ENCODE results near the gene TMCO2.

- no peak for TF ChIP-seq CTCF (optimal IDR thresholded peaks at IDR 0.05 in 1 of 3, IDR thresholded peaks at IDR 0.05 in 1 of 3, conservative IDR thresholded peaks at IDR 0.05 in 1 of 3; ENCODE audit: extremely low read depth in 1 of 3, insufficient read depth in 2 of 3, low read length in 3 of 3)
- TF ChIP-seq EZH2 (IDR thresholded peaks at IDR 0.05; ENCODE audit: low read length), result no peak
Measured at GRCh38 chr1:40240390-40240789, 7.3 kb upstream of the TMCO2 start.
